Body of pancreas (tissue), 4 donors: Measurements from ENCODE around the gene CCNL2.

Source experiments
- POLR2A ChIP-seq, 3 donors: fragments of 450-650 bp; IDR thresholded peaks; one replicate each; pipeline ENCODE4 v1.6.1; 2016; ENCODE audit warnings: antibody characterized with exemption in 3 of 3, mild to moderate bottlenecking in 2 of 3
- TF ChIP-seq, protein P1 (sequence below), 7 experiments: fragments of 450-650 bp in 4 of 7; fragments of 200-600 bp in 3 of 7; sonication (generic) in 3 of 7; IDR thresholded peaks; one replicate each; pipeline ENCODE4 v1.5.1; 2016 to 2019; ENCODE audit warnings: antibody characterized with exemption in 7 of 7

DNA sequence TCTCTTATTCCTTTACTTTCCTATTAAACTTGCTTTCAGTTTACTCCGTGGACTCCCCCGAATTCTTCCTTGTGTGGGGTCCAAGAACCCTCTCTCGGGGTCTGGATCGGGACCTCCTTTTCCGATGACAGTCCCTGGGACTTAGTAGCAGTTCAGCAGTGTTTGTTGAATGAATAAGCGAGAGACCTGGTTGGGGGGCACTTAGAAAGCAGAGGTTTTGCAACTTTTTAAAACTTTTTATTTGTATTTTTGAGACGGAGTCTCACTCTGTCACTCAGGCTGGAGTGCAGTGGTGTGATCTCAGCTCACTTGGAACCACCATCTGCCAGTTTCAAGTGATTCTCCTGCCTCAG is 24.1 kb upstream of the CCNL2 start:
- TF ChIP-seq, protein P1, sequence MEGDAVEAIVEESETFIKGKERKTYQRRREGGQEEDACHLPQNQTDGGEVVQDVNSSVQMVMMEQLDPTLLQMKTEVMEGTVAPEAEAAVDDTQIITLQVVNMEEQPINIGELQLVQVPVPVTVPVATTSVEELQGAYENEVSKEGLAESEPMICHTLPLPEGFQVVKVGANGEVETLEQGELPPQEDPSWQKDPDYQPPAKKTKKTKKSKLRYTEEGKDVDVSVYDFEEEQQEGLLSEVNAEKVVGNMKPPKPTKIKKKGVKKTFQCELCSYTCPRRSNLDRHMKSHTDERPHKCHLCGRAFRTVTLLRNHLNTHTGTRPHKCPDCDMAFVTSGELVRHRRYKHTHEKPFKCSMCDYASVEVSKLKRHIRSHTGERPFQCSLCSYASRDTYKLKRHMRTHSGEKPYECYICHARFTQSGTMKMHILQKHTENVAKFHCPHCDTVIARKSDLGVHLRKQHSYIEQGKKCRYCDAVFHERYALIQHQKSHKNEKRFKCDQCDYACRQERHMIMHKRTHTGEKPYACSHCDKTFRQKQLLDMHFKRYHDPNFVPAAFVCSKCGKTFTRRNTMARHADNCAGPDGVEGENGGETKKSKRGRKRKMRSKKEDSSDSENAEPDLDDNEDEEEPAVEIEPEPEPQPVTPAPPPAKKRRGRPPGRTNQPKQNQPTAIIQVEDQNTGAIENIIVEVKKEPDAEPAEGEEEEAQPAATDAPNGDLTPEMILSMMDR (IDR thresholded peaks at IDR 0.05) = no peak
- no peak for TF ChIP-seq POLR2A (IDR thresholded peaks at IDR 0.05)
